Measurements from ENCODE around the gene BRAT1.

Gene BRAT1

DNA sequence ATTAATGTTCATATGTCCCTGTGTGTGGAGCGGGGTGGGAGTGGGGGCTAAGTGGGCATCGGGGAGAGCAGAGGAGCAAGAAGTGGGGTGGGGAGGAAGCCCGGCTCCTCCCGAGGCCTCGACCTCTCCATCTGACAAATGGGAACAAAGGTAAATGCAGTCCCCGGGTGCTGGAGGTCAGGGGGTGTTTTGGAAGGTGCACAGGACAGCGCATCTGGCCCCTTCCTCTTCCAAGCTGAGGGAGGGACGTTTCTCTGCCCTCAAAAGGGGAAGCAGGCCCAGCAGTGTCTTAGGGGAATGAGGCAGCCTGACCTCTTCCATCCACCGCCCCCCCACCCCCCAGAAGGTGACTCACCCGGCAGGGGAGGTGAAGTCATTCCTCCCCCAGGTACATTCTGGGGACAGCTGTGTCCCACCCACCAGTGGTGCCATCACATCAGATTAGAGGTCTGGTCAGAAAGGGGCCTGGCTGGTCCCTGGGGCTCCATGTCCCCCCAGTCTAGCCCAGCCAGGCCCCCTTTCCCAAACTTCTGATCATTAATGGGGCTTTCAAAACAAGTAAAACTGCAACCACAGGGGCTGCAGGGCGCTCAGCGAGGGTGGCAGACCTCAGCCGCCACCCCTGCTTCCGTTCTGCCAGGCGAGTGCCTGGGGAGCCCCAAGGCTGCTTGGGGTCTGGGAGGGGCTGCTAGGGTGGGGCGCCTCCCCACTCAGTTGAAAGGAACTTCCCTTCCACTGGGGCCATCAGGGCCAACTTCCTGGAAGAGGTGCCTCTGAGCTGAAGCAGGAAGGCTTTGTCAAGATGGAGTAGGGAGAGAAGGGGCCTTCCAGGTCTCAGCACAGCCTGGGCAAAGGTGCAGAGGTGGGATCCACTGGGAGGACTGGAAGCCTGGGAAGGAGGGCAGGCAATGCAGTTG is 25.0 kb downstream of the BRAT1 start:
- H3K4me3 ChIP-seq (ENCODE audit: low read length) = no peak overlapping the region
- no peak for TF ChIP-seq ZNF274 (IDR thresholded peaks at IDR 0.05; ENCODE audit: low read depth, low read length)

DNA sequence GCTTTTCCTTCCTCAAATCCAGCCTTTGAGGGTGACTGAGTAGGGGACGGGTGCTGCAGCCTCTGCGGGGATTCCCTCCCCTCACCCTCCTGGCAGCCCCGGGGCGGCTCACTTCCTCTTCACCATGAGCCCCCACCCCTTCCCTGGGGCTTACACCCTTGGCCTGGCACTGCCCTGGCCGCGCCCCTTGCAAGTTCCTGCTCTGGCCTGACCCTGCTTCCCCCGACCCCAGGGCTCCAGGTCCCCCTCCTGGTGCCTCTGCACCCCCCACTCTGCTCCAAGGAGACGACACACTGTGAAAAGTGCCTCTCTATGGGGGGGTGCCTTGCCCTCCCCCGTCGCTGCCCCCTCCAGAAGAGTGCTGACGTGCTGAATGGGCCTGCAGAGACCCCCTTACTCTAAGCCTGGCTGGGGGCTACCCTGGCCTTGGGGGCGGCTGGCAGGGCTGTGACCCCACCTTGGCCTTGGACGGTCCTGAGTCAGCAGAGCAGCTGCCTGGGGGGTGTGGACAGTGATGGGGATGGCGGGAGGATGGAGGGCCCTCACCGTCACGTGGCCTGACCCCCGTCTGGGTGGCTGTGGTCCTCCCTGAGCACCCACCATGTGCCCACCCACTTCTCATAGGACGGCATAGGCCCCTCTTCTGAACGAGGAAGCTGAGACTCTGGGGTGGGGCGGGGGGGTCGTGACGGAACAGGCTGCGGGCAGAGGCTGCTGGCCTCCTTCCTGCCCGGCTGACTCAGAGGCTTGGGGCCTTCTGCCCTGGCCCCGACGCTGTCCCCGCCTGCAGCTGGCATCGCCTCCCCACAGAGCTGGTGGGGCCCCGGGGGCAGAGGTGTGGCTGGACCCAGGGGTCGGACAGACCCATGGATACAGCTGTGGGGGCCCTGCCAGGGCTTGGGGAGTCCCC is 25.9 kb downstream of the BRAT1 start:
- no peak overlapping the region for H3K4me3 ChIP-seq (ENCODE audit: low read length)

DNA sequence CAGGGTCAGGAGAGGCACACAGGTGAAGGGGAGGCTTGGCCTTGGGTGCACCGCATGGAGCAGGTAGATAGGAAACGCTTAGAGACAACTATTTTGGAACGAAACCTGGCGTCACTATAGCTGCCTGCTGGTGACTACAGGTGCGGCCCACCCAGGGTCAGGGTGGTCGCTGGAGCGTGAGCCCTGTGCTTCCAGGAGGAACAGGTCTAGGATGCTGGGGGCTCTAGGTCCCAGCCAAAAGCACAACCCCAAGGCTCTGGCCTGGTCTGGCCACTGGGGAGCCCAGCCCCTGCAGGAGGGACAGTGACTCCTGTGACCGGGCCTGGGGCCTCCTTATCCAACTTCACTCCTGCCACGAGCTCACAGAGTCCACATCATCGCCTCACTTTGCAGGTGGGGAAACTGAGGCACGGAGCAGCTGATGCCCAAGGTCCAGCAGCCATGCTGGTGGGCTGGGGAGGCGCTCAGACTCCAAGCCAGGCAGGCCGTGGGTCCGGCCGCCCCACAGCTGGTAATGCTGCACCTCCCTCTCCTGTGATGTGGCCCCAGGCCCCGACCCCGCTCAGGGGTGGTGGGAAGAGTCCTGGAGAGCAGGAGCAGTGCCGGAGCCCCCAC is 26.7 kb downstream of the BRAT1 start:
- TF ChIP-seq ZNF274 (IDR thresholded peaks at IDR 0.05; ENCODE audit: low read depth, low read length) = no peak
- no peak overlapping the region for H3K4me3 ChIP-seq (ENCODE audit: low read length)

More for the DNA sequence above, 25.9 kb downstream of the BRAT1 start:
- TF ChIP-seq ZNF274 (IDR thresholded peaks at IDR 0.05; ENCODE audit: low read depth, low read length) = no peak

- no peak for TF ChIP-seq ZNF274 (IDR thresholded peaks at IDR 0.05; ENCODE audit: low read depth, low read length)
- H3K4me3 ChIP-seq (ENCODE audit: low read length) = no peak overlapping the region
These were observed 27.5 kb downstream of the BRAT1 start for GRCh38 chr7:2527505-2528467.

GRCh38 chr7:2526659-2527504 is 28.4 kb downstream of the BRAT1 start:
- no peak for TF ChIP-seq ZNF274 (IDR thresholded peaks at IDR 0.05; ENCODE audit: low read depth, low read length)
- H3K4me3 ChIP-seq (ENCODE audit: low read length) = no peak overlapping the region

- no peak overlapping the region for H3K4me3 ChIP-seq (ENCODE audit: low read length)
- TF ChIP-seq ZNF274 (IDR thresholded peaks at IDR 0.05; ENCODE audit: low read depth, low read length) = no peak
These were observed 29.4 kb downstream of the BRAT1 start for GRCh38 chr7:2525658-2526630.

- TF ChIP-seq ZNF274 (IDR thresholded peaks at IDR 0.05; ENCODE audit: low read depth, low read length) = no peak
- H3K4me3 ChIP-seq (ENCODE audit: low read length) = no peak overlapping the region
These were observed 30.3 kb downstream of the BRAT1 start for GRCh38 chr7:2524808-2525657.

DNA sequence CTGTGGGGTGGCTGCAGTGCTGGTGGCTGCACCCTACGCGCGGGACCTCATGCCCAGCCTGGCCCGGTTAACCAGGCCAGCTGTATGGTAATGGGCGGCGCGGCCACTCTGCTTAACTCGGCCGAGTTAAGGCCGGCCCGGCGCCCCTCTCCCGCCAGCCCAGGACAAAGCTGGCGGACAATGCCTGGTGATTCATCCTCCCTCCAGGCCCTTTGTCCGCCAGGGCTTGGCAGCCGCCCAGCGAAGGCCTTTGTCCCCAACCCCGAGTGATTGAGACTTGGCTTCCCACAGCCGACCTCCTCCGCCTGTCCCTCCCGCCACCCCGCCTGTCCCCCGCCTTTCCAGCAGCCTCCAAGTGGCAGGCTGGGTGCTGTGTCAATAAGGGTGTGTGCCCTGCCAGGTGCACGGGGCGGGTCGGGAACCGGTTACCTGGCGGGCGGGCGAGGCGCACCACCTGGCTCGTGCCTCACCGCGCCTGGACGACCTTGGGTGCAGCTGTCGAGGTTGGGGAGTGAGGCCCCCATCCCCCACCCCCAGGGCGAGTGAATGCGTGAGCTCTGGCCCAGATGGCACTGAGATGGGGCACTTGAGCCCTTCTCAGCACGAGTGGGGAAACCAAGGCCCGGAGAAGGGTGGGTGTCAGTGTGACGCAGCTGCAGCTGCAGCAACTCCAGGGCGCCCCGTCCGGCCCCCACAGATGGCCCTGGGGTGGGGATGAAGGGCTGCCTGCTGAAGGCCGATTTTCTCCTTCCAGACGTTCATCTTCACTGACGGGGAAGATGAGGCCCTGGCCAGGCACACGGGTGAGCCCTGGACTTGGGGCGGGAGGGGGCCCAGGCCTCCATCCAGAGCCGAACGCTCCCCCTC is 31.1 kb downstream of the BRAT1 start:
- no peak for TF ChIP-seq ZNF274 (IDR thresholded peaks at IDR 0.05; ENCODE audit: low read depth, low read length)
- no peak overlapping the region for H3K4me3 ChIP-seq (ENCODE audit: low read length)

- no peak for TF ChIP-seq ZNF274 (IDR thresholded peaks at IDR 0.05; ENCODE audit: low read depth, low read length)
These were observed 31.8 kb downstream of the BRAT1 start for GRCh38 chr7:2523461-2523936.

More at GRCh38 chr7:2523461-2523936, 31.8 kb downstream of the BRAT1 start:
- H3K4me3 ChIP-seq (ENCODE audit: low read length) = no peak overlapping the region

Data from GM08714 (cell line).